SKM-1 (cell line): ENCODE results near the gene USP35.

Experiments used
- DNase-seq: peaks from one replicate; lab custom pipeline; 2025; ENCODE audit not compliant: unreplicated experiment; lab: John Stamatoyannopoulos, UW

Gene USP35

DNA sequence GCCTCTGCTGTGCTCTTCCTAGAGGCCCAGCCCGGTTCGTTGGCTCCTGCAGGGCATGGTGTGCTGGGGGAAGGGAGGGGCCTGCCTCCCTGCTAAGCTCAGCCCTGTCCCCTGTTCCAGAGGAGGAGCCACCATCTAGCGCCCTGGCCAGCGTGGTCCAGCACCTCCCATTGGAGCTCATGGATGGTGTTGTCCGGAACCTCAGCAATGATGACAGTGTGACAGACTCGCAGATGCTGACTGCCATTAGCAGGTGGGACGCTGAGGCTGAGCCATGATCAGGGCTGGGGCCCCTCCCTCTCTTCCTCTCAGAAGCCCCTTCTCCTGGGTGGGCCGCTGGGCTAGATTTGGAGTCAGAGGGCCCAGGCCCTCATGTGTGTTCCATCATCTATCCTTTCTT, 9.1 kb downstream of the USP35 start:
- no peak for DNase-seq

DNA sequence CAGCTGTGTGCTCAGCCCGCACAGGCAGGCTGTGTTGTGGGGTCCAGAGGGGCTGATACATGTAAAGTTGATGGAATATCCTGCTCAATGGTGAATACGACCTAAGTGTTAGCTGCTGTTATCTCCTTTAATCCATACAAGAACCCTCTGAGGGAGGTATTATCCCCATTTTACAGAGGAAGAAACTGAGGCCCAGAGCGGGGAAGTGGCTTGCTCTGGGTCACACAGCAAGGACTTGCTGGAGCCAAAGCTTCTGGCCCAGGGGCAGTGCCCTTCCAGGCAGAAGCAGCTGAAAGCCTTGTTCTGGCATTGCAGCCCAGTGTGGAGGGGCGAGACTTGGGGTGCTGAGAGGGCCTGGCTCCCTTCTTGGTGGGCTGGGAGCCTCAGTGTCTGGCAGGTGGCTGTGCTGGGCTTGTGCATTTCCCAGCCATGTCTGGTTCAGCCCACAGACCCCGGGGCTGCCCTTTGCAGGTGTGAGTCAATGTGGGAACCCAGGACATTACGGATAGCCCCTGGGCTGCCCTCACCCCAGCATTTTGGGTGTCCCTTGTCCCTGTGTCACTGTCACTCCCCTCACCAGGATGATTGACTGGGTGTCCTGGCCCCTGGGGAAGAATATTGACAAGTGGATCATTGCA, 10.4 kb downstream of the USP35 start:
- DNase-seq, result no peak

DNA sequence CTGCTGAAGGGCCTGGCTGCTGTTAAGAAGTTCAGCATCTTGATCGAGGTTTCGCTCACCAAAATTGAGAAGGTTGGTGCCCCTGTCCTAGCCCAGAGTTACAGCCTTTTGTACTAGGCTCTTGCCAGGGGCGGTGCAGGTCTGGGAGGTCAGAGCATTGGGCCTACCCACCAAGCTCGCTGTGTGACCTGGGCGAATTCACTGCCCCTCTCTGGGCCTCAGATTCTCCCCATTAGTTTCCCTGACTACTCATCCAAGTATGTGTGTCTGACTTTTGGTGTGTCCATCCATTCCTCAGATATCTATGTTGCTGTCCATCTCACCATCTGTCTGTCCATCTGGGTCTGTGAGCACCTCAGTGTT, 10.9 kb downstream of the USP35 start:
- no peak for DNase-seq

DNA sequence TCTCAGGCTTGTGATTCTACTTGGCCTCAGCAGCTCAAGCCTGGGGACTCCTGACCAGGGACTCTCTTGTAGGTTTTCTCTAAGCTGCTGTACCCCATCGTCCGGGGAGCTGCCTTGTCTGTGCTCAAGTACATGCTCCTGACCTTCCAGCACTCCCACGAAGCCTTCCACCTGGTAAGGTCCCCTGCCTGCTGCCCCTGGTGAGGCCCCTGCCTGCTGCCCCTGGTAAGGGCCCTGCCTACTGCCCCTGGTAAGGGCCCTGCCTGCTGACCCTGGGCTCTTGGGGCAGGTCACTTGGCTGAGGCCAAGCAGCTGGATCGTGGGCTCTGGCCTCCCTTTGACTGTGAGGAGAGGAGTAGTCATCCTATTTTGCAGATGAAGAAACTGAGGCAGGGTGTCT, 11.3 kb downstream of the USP35 start:
- no peak for DNase-seq

DNA sequence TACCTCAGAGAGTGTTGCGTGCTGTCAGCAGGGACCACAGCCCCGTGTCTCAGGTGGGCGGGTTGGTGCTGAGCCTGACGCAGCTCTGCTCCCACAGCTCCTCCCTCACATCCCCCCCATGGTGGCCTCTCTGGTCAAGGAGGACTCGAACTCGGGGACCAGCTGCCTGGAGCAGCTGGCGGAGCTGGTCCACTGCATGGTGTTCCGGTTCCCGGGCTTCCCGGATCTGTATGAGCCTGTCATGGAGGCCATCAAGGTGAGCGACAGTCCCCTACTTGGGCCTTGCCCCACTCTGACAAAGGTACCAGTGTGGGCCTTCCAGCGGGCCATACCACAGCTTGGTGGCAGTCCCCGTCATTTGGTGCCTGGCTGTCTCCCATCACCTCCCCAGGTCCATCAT, 11.8 kb downstream of the USP35 start:
- DNase-seq, result no peak

DNA sequence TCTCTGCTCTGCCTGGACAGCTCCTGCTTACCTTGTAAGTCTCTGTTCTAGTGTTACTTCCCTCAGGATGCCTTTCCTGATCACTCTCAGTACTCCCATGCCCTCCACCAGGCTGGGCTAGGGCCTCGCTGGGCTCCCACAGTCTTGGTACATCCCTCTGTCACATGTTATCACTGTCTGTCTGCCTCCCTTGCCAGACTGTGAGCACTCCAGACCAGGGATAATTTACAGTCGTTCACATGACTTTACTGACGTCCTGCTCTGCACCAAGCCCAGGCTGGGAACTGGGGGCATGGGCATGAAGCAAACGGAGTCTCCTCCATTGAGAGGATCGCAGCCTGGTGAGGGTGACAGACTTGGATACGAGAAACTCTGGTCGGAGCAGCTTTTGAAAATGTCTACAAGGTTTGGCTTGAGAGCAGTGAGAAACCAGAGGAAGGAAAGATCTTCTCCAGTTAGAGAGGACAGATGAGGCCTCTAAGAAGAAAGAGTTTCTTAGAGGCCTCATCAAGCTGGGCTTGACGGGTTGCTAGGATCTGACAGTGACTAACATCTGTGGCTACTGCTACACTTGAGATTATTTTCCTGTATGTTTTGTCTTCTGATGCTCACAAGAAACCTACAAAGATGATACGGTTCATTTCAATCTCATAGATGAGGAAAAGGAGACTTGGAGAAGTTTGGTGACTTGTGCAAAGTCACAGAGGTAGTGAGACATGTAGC, 12.5 kb downstream of the USP35 start:
- no peak for DNase-seq

DNA sequence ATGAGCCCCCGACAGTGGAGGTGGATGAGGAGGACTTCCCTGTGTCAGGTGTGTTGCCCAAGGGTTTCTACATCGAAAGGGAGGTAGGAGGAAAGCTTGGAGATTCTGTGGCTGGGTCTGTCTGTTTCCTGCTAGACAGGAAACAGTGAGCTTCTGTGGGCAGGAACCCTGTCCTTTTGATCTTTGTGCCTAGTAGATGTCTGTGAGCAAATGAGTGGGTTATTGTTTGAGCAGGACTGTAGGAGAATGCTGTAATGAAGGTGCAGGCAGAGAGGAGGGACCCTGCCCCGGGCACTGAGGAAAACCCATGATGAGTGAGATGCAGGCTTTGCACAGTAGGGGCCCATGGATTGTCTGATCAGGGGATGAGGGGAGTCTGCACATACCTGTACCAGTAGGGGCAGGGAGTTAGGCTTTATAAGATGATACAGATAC, 14.0 kb downstream of the USP35 start:
- no peak for DNase-seq

DNA sequence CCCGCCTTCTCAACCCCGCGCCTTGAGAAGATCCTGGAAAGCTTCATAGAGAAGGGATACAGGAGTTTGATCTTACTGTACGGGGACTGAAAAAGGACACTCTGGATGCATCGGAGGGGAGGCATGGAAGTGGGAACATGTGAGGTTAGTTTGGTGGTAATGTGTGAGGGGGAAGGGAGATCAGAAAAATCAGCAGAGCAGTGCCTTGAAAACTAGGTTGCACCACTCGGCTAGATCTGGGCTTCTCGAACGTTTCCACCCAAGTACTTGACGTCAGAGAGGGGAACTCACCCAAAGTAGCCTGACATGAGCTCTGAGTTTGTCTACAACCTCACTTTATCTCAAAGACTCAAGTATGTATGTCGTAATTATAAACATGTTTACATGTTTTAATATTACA, 14.5 kb downstream of the USP35 start:
- no peak for DNase-seq

DNA sequence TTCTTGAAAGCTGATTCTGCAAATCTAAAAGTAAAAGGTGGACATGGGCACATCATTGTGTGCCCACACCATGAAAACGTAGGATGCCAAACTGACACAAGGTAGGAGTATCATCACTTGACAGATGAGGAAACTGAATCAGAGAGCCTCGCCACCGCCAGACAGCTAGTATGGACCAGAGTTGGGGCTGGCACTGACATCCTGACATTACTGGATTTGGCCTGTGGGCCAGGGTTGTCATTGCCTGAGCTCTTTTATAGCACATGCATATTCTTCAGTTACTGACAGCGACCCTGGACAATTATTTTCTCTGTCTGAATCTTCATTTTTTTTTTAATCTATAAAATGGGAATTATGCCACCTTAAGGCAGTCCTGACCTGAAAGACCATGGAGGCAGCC, 16.5 kb downstream of the USP35 start:
- no peak for DNase-seq

DNA sequence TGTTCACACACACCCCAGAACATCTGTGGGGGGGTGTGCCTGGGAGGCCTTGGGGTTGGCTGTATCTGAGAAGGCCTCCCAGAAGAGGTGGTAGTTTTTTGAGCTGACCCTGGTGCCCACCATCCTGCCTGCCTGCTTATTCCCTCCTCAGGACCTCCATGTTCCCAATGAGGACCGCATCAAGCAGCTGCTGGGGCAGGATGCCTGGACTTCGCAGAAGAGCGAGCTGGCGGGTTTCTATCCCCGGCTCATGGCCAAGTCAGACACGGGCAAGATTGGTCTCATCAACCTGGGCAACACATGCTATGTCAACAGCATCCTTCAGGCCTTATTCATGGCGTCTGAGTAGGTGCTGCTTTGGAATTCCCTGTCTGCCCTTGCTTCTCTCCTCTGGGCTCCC, 17.0 kb downstream of the USP35 start:
- no peak for DNase-seq

DNA sequence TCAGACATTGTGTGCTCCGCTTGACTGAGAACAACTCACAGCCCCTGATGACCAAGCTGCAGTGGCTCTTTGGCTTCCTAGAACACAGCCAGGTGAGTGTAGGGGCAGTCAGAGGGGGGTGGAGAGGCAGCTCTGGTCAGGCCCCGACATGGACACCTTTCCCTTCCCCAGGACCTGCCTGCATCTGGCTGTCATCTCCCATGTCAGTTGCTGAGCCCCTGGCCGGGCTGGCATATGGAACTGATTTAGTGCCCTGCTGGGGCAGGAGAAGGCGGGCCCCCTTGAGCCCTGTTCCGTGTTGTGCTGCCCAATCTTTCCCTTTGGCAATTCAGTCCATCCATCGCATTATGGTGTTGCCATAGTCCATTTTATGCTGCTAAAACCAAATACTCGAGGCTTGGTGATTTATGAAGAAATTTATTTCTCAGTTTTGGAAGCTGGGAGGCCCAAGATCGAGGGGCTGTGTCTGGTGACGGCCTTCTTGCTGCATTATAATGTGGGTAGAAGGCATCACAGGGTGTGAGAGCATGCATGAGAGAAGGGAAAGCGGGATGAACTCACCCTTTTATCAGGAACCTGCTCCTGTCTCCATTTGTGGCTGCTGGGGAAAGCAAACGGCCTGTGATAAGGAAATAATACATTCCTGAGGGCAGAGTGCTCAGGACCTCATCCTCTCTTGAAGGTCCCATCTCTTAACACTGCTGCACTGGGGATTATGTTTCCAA, 19.0 kb downstream of the USP35 start:
- no peak for DNase-seq

DNA sequence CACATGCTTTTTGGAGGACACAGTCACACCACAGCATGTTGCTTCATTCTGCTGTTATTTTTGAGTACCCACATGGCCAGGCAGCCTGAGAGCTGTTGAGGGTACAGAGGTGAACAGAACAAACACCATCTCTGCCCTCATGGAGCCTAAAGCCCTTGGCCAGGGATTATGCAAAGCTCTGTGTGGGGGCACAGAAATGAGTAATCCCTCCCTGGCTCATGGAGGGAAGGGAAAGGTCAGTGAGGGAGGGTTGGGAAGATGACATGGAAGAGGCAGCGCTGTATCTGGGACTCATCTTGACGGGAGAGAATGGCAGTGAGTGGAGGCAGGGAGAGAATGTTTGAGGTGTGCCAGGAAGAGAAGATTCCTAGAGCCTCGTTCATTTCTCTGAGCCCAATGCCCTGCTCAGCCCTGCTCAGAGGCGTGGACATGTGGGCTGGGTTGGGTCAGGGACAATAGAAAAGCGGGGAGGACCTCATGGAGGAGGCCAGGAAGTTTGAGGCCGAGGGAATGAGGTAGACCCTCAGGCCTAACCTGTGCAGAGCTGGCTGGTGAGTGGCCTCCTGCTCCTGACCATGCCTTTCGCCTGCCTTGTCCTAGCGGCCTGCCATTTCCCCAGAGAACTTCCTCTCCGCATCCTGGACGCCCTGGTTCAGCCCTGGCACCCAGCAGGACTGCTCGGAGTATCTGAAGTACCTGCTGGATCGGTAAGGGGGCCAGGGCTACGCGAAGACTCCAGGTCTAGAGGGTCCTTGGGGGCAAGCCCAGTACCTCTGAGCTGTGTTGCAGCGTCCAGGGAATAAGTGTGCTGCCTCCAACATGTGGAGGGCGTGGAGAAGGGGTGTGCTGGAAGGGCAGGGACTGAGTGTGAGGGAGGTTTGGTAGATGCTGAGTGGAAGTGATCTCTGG, 19.8 kb downstream of the USP35 start:
- DNase-seq, result no peak

DNA sequence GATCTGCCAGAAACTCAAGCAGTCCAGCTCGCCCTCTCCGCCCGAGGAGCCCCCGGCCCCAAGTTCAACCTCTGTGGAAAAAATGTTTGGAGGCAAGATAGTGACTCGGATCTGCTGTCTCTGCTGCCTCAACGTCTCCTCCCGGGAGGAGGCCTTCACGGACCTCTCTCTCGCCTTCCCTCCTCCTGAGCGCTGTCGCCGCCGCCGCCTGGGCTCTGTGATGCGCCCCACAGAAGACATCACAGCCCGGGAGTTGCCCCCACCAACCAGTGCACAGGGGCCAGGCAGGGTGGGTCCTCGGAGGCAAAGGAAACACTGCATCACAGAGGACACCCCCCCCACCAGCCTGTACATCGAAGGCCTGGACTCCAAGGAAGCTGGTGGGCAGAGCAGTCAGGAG, 20.8 kb downstream of the USP35 start:
- DNase-seq, result no peak

DNA sequence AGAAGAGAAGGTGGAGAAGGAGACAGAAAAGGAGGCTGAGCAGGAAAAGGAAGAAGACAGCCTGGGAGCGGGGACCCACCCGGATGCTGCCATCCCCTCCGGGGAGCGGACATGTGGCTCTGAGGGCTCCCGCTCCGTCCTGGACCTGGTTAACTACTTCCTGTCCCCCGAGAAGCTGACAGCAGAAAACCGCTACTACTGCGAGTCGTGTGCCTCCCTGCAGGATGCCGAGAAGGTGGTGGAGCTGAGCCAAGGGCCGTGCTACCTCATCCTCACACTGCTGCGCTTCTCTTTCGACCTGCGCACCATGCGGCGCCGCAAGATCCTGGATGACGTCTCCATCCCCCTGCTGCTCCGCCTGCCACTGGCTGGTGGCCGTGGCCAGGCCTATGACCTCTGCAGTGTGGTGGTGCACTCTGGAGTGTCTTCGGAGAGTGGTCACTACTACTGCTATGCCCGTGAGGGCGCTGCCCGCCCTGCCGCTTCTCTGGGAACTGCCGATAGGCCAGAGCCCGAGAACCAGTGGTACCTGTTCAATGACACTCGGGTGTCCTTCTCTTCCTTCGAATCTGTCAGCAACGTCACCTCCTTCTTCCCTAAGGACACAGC, 21.4 kb downstream of the USP35 start:
- no peak for DNase-seq

DNA sequence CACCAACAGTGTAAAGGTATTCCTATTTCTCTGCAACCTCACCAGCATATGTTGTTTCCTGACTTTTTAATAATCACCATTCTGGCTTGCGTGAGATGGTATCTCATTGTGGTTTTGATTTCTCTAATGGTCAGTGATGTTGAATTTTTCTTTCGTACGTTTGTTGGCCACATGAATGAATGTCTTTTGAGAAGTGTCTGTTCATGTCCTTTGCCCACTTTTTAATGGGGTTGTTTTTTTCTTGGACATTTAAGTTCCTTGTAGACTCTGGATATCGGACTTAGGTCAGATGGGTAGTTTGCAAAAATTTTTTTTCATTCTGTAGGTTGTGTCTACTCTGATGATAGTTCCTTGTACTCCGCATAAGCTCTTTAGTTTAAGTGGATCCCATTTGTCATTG, 22.8 kb downstream of the USP35 start:
- DNase-seq, result no peak

DNA sequence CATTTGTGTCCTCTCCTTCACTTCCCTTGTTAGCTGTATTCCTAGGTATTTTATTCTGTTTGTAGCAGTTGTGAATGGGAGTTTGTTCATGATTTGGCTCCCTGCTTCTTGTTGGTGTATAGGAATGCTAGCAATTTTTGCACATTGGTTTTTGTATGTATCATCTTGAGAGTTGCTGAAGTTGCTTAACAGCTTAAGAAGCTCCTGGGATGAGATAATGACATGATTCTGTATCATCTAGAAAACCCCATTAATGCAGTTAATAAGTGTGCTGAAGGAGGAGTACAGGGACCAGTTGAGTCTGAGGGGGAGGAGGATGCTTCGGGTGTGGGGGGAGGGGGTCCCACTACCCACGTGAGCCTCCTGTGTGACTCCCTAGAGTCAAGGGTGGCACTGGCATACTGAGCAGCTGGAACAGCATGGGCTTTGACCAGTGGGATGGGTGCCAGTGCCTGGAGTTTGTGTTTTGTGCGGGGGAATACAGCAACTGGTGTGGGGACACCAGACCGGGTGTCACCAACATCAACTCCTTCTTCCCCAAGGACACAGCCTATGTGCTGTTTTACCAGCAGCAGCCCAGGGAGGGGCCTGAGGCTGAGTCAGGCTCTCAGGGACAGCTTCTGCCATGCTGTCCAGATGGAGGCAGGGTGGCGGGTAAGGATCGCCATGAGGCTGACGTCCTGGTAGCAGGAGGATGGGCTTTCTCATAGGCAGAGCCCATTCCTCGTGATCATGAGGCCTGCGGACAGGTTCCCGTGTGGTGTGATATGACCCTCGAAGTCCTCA, 24.1 kb downstream of the USP35 start:
- DNase-seq, result no peak

DNA sequence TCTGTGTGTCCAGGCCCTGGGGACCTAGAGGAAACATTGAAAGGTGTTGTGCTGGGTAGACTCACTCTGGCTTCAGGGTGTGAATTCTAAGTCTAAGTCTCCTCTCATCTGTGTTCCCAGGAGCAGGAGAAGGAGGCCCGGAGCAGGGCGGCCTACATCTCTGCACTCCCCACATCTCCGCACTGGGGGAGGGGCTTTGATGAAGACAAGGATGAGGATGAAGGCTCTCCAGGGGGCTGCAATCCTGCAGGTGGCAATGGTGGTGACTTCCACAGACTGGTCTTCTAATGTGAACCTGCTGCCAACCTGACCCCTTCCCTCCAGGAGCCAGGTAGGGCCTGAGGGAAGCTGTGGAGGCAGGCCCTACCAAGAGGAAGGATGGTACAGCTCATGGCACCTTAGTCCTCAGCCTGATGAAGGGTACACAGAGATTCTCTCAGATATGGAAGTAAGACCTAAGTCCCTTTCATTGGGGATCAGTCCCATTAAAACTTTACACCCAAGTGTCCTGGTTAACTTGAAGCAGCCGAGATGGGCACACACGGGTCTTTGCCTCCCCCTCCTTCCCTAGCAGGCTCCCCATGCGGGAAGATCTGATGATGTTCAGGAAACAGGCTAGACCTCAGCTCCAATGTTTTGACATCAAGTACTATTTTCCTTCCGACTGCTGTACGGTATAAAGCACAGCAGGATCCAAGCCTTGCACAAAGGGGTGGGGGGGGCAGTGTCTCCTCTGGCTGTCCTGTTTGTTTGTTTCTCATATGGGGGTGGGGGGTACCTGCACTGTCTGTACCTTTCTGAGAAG, 25.0 kb downstream of the USP35 start:
- no peak for DNase-seq

DNA sequence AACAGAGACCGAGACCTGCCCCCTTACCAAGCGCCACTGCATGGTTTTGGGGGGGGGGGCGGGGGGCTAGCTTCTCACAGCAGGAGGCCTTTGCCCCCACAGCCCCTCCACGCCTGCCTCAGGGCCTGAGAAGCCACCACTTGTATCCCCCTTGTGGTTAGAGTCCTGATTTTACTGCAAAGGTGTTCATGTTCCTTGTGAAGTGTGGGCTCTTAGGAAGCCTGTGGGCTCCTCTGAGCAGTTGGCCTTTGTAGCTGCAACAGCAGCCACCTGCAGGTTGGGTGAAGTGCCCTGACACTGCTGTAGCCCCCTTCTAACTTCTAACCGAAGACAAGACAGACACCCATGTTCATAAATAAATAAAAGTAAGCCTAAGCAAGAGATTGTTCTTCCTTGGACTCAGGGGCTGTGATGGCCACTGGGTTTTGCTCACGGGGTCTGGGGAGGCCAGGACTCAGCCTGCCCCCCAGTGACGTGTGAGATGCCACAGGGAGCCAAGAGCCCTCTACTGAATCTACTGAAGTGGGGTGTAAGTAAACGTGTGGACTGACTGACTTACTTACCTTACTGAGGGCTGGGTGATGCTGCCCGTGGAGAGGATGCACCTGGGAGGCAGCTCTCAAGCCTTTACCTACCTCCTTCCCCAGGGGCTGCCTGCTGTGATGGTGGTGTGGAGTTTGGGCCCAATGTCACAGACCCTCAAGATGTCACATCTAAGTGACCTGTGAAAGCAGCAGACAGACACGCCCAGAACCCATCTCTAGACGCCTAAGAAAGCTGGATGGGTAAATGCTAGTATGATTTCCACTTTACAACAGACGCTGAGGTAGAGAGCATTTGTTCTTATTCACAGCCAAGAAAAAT, 25.8 kb downstream of the USP35 start:
- no peak for DNase-seq
